ENCODE results near the gene MAP3K13. TPM values are rescaled to one million over a fixed set of nuclear protein-coding genes. Genes with fewer than 3 reads are reported as not detected.

MAP3K13 gene
- polyA plus RNA-seq, 4 donors: 20.3 to 59.4 (median 36.6) TPM

DNA sequence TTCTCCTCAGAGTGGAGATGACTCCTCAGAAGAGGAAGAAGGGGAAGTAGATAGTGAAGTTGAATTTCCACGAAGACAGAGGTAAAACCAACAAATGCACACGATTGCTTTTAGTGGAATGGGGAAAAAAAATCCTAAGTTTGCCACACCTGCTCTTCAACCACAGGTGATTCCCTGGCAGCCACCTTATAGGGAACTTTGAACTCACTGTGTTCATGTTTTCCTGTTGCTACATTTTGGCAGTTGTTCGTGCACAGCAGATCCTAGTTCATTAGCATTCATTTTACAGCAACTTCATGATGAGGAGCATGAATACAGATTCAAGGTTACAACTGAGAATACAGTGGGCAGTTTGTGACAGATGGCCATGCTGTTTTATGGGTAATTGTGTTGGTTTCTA is 114.4 kb downstream of the MAP3K13 start:
- peak; percentile 33 to 71 for DNase-seq
- H3K4me3 ChIP-seq (ENCODE audit: low read depth in 1 of 3, low read length in 3 of 3): no peak overlapping the region
- FAIRE-seq: no peak
- peaks cover 0 to 2% (median 0%) of the 10 kb centered on the region in 3 donors for H3K4me1 ChIP-seq (ENCODE audit: control insufficient read depth in 3 of 3, insufficient read depth in 2 of 3, low read depth in 1 of 3, low read length in 2 of 3)
- 17 to 53% (median 39%) methylated on average over 3 of the region's 3 CpGs for WGBS, 3 donors
- H3K27me3 ChIP-seq (ENCODE audit: control insufficient read depth in 3 of 3, insufficient read depth in 3 of 3, low read length in 3 of 3): no peaks in the 10 kb centered on the region
- peaks cover 0 to 2% of the 10 kb centered on the region in 2 donors for H3K9me3 ChIP-seq (ENCODE audit: control insufficient read depth in 2 of 2, insufficient read depth in 1 of 2, low read depth in 1 of 2, low read length in 1 of 2)
- H3K36me3 ChIP-seq (ENCODE audit: control insufficient read depth in 3 of 3, insufficient read depth in 2 of 3, low read depth in 1 of 3, low read length in 3 of 3): peaks cover 3 to 55% (median 11%) of the 10 kb centered on the region in 3 donors
- H3K27ac ChIP-seq (ENCODE audit: low read depth in 1 of 3, low read length in 2 of 3): peak overlapping the region; percentile 7 to 25 (median 11)

GRCh38 chr3:185479373-185479945 is 116.5 kb downstream of the MAP3K13 start:
- Histone ChIP-seq H3K4me3 (ENCODE audit: low read depth in 1 of 3, low read length in 3 of 3) (no peak overlapping the region), H3K27ac (ENCODE audit: low read depth in 1 of 3, low read length in 2 of 3) (no peak overlapping the region), H3K36me3 (ENCODE audit: control insufficient read depth in 3 of 3, insufficient read depth in 2 of 3, low read depth in 1 of 3, low read length in 3 of 3) (peaks cover 2 to 42% (median 7%) of the 10 kb centered on the region in 3 donors), H3K9me3 (ENCODE audit: control insufficient read depth in 2 of 2, insufficient read depth in 1 of 2, low read depth in 1 of 2, low read length in 1 of 2) (peaks cover 0 to 2% of the 10 kb centered on the region in 2 donors), H3K27me3 (ENCODE audit: control insufficient read depth in 3 of 3, insufficient read depth in 3 of 3, low read length in 3 of 3) (no peaks in the 10 kb centered on the region), H3K4me1 (ENCODE audit: control insufficient read depth in 3 of 3, insufficient read depth in 2 of 3, low read depth in 1 of 3, low read length in 2 of 3) (peaks cover 0 to 2% (median 0%) of the 10 kb centered on the region in 3 donors)
- no peak for FAIRE-seq
- DNase-seq: no peak
- 92 to 98% (median 92%) methylated on average over 2 of the region's 2 CpGs for WGBS, 3 donors

DNA sequence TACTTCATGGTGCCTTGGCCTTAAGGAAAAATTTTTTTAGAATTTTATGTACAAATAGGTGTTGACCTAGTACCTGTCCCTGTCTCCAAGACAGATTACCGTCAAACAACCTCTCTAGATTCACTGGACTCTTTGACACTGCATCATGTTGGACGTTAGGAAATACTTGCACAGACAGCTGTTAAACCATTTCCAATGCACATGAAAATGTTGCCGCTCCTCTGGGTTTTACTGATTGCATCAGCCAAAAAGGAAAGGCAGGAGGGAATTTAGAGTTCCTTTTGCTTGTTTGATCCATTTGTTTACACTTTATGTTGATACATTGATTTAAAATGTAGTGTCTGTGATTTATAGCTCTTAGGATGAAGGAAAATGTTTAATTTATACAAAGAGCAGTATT is 121.4 kb downstream of the MAP3K13 start:
- Histone ChIP-seq H3K4me3 (ENCODE audit: low read depth in 1 of 3, low read length in 3 of 3) (no peak overlapping the region), H3K9me3 (ENCODE audit: control insufficient read depth in 2 of 2, insufficient read depth in 1 of 2, low read depth in 1 of 2, low read length in 1 of 2) (peaks cover 0 to 2% of the 10 kb centered on the region in 2 donors), H3K36me3 (ENCODE audit: control insufficient read depth in 3 of 3, insufficient read depth in 2 of 3, low read depth in 1 of 3, low read length in 3 of 3) (peaks cover 0 to 45% (median 12%) of the 10 kb centered on the region in 3 donors), H3K4me1 (ENCODE audit: control insufficient read depth in 3 of 3, insufficient read depth in 2 of 3, low read depth in 1 of 3, low read length in 2 of 3) (peaks cover 0 to 11% (median 0%) of the 10 kb centered on the region in 3 donors), H3K27me3 (ENCODE audit: control insufficient read depth in 3 of 3, insufficient read depth in 3 of 3, low read length in 3 of 3) (no peaks in the 10 kb centered on the region), H3K27ac (ENCODE audit: low read depth in 1 of 3, low read length in 2 of 3) (no peak overlapping the region)
- FAIRE-seq: no peak
- no peak for DNase-seq
- WGBS, 3 donors: 59 to 96% (median 75%) methylated on average over 3 of the region's 3 CpGs

DNA sequence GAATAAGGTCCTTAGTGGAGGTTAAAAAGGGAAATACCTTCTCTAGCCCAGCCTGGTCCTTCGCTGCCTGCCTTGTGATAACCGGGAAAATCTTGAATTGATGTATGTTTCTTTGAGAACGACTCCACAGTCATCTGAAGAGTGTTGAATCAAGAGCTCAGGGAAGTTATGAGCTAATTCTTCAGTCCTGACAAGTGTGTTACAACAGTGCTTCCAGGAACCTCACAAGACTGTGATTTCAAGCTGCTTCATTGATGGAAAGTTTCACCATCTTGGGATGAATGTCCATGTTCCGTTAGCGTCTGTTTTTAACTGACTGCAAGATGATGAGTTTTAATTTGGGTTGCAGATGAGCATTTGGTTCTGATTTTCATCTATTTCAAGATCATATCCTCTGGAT is 123.5 kb downstream of the MAP3K13 start:
- Histone ChIP-seq H3K9me3 (ENCODE audit: control insufficient read depth in 2 of 2, insufficient read depth in 1 of 2, low read depth in 1 of 2, low read length in 1 of 2) (no peaks in the 10 kb centered on the region), H3K4me3 (ENCODE audit: low read depth in 1 of 3, low read length in 3 of 3) (no peak overlapping the region), H3K27ac (ENCODE audit: low read depth in 1 of 3, low read length in 2 of 3) (no peak overlapping the region), H3K4me1 (ENCODE audit: control insufficient read depth in 3 of 3, insufficient read depth in 2 of 3, low read depth in 1 of 3, low read length in 2 of 3) (peaks cover 0 to 23% (median 0%) of the 10 kb centered on the region in 3 donors), H3K27me3 (ENCODE audit: control insufficient read depth in 3 of 3, insufficient read depth in 3 of 3, low read length in 3 of 3) (no peaks in the 10 kb centered on the region), H3K36me3 (ENCODE audit: control insufficient read depth in 3 of 3, insufficient read depth in 2 of 3, low read depth in 1 of 3, low read length in 3 of 3) (peaks cover 0 to 36% (median 13%) of the 10 kb centered on the region in 3 donors)
- WGBS, 3 donors: 94 to 95% (median 95%) methylated on average over 5 of the region's 5 CpGs
- FAIRE-seq (no peak), DNase-seq (no peak)

GRCh38 chr3:185488465-185488864 is 125.5 kb downstream of the MAP3K13 start:
- WGBS, 3 donors: 94 to 96% (median 96%) methylated on average over 5 of the region's 5 CpGs
- H3K36me3 ChIP-seq (ENCODE audit: control insufficient read depth in 3 of 3, insufficient read depth in 2 of 3, low read depth in 1 of 3, low read length in 3 of 3): peaks cover 2 to 34% (median 17%) of the 10 kb centered on the region in 3 donors
- no peak for FAIRE-seq

DNA sequence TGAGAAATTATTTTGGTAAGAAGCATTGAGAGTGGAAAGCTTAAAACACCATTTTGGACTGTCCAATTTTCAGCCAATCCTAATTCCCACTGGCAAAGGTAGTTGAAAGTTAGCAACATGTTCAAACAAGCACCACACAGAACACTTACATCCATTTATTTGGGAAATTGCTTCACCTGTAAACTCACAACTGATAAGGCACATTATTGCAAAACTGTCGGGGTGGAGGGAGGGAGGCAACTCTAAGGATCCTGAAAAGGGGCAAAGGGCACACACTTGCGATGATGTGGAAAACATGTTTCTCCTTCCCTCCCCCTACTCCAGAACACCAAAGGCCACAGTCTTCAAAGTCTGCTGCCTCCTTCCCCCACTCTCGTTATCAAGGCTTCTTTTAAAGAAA is 126.5 kb downstream of the MAP3K13 start:
- Histone ChIP-seq H3K27ac (ENCODE audit: low read depth in 1 of 3, low read length in 2 of 3) (peak overlapping the region in 1 of 3 donors; percentile 77), H3K4me3 (ENCODE audit: low read depth in 1 of 3, low read length in 3 of 3) (no peak overlapping the region), H3K36me3 (ENCODE audit: control insufficient read depth in 3 of 3, insufficient read depth in 2 of 3, low read depth in 1 of 3, low read length in 3 of 3) (peaks cover 6 to 43% (median 24%) of the 10 kb centered on the region in 3 donors), H3K9me3 (ENCODE audit: control insufficient read depth in 2 of 2, insufficient read depth in 1 of 2, low read depth in 1 of 2, low read length in 1 of 2) (no peaks in the 10 kb centered on the region), H3K27me3 (ENCODE audit: control insufficient read depth in 3 of 3, insufficient read depth in 3 of 3, low read length in 3 of 3) (no peaks in the 10 kb centered on the region), H3K4me1 (ENCODE audit: control insufficient read depth in 3 of 3, insufficient read depth in 2 of 3, low read depth in 1 of 3, low read length in 2 of 3) (peaks cover 0 to 23% (median 0%) of the 10 kb centered on the region in 3 donors)
- 18 to 59% (median 30%) methylated on average over 3 of the region's 3 CpGs for WGBS, 3 donors
- FAIRE-seq (no peak), DNase-seq (peak; percentile 91 to 94)

More at GRCh38 chr3:185488465-185488864, 125.5 kb downstream of the MAP3K13 start:
- Histone ChIP-seq H3K4me1 (ENCODE audit: control insufficient read depth in 3 of 3, insufficient read depth in 2 of 3, low read depth in 1 of 3, low read length in 2 of 3) (peaks cover 0 to 23% (median 0%) of the 10 kb centered on the region in 3 donors), H3K4me3 (ENCODE audit: low read depth in 1 of 3, low read length in 3 of 3) (no peak overlapping the region), H3K27ac (ENCODE audit: low read depth in 1 of 3, low read length in 2 of 3) (peak overlapping the region in 1 of 3 donors; percentile 72), H3K9me3 (ENCODE audit: control insufficient read depth in 2 of 2, insufficient read depth in 1 of 2, low read depth in 1 of 2, low read length in 1 of 2) (no peaks in the 10 kb centered on the region), H3K27me3 (ENCODE audit: control insufficient read depth in 3 of 3, insufficient read depth in 3 of 3, low read length in 3 of 3) (no peaks in the 10 kb centered on the region)
- no peak for DNase-seq

GRCh38 chr3:185490241-185490640 is 127.3 kb downstream of the MAP3K13 start:
- DNase-seq: no peak
- no peaks in the 10 kb centered on the region for H3K9me3 ChIP-seq (ENCODE audit: control insufficient read depth in 2 of 2, insufficient read depth in 1 of 2, low read depth in 1 of 2, low read length in 1 of 2)
- peaks cover 0 to 23% (median 0%) of the 10 kb centered on the region in 3 donors for H3K4me1 ChIP-seq (ENCODE audit: control insufficient read depth in 3 of 3, insufficient read depth in 2 of 3, low read depth in 1 of 3, low read length in 2 of 3)
- no peaks in the 10 kb centered on the region for H3K27me3 ChIP-seq (ENCODE audit: control insufficient read depth in 3 of 3, insufficient read depth in 3 of 3, low read length in 3 of 3)
- H3K4me3 ChIP-seq (ENCODE audit: low read depth in 1 of 3, low read length in 3 of 3): no peak overlapping the region
- H3K27ac ChIP-seq (ENCODE audit: low read depth in 1 of 3, low read length in 2 of 3): peak overlapping the region in 1 of 3 donors; percentile 77
- H3K36me3 ChIP-seq (ENCODE audit: control insufficient read depth in 3 of 3, insufficient read depth in 2 of 3, low read depth in 1 of 3, low read length in 3 of 3): peaks cover 10 to 48% (median 28%) of the 10 kb centered on the region in 3 donors
- 70 to 85% (median 80%) methylated on average over 4 of the region's 4 CpGs for WGBS, 3 donors
- no peak for FAIRE-seq

- peaks cover 0 to 3% of the 10 kb centered on the region in 2 donors for H3K9me3 ChIP-seq (ENCODE audit: control insufficient read depth in 2 of 2, insufficient read depth in 1 of 2, low read depth in 1 of 2, low read length in 1 of 2)
- FAIRE-seq (no peak), DNase-seq (peak; percentile 94 to 97)
- H3K4me3 ChIP-seq (ENCODE audit: low read depth in 1 of 3, low read length in 3 of 3): peak within 1 kb of the TSS; percentile 87 to 97 (median 94)
- peaks cover 11 to 30% (median 19%) of the 10 kb centered on the region in 3 donors for H3K36me3 ChIP-seq (ENCODE audit: control insufficient read depth in 3 of 3, insufficient read depth in 2 of 3, low read depth in 1 of 3, low read length in 3 of 3)
- H3K27me3 ChIP-seq (ENCODE audit: control insufficient read depth in 3 of 3, insufficient read depth in 3 of 3, low read length in 3 of 3): no peaks in the 10 kb centered on the region
- H3K4me1 ChIP-seq (ENCODE audit: control insufficient read depth in 3 of 3, insufficient read depth in 2 of 3, low read depth in 1 of 3, low read length in 2 of 3): peaks cover 1 to 36% (median 2%) of the 10 kb centered on the region in 3 donors
- WGBS, 3 donors: 0 to 1% (median 1%) methylated on average over 67 to 82 of the region's 82 CpGs
- peak within 1 kb of the TSS; percentile 98 to 100 (median 98) for H3K27ac ChIP-seq (ENCODE audit: low read depth in 1 of 3, low read length in 2 of 3)
Observed at GRCh38 chr3:185498503-185499396, 135.8 kb downstream of the MAP3K13 start, which contains the start of gene TMEM41A. TMEM41A (minus strand) TSS chr3:185499035; CDS start chr3:185498961, 74 bp downstream.

Data from small intestine (tissue), 7 donors.